BLaER1 treated with 17β-estradiol and CSF1 and Interleukin-3, amounts not matched to agents 10 nM and 100 nM (cell line): Measurements from ENCODE around the gene PIK3AP1.

Source experiments
- H3K27ac ChIP-seq, 11 experiments: shearing (Covaris generic); formaldehyde crosslinking; 2 replicates each; pipeline ENCODE4 v1.8.1; 2022
- H3K27me3 ChIP-seq, 11 experiments: shearing (Covaris generic); formaldehyde crosslinking; 2 replicates each; pipeline ENCODE4 v1.8.1; 2022
- H3K36me3 ChIP-seq, 11 experiments: shearing (Covaris generic); formaldehyde crosslinking; 2 replicates each; pipeline ENCODE4 v1.8.1; 2022
- H3K4me1 ChIP-seq, 10 experiments: shearing (Covaris generic); formaldehyde crosslinking; 2 replicates each; pipeline ENCODE4 v1.8.1; 2022
- H3K4me2 ChIP-seq, 11 experiments: shearing (Covaris generic); formaldehyde crosslinking; 2 replicates each; pipeline ENCODE4 v1.8.1; 2022
- H3K4me3 ChIP-seq, 10 experiments: shearing (Covaris generic); formaldehyde crosslinking; 2 replicates each; pipeline ENCODE4 v1.8.1; 2022
- H3K9ac ChIP-seq, 11 experiments: shearing (Covaris generic); formaldehyde crosslinking; 2 replicates each; pipeline ENCODE4 v1.8.1; 2022
- H3K9me3 ChIP-seq, 11 experiments: shearing (Covaris generic); formaldehyde crosslinking; replicated peaks in 1 of 11; 2 replicates each; pipeline ENCODE4 v1.8.1; 2022
- H4K20me1 ChIP-seq, 11 experiments: shearing (Covaris generic); formaldehyde crosslinking; 2 replicates each; pipeline ENCODE4 v1.8.1; 2022
- Cebpa-rat ChIP-seq, 11 experiments: shearing (Covaris generic); IDR thresholded peaks; 2 replicates each; pipeline ENCODE4 v1.8.1; 2022

The PIK3AP1 gene

DNA sequence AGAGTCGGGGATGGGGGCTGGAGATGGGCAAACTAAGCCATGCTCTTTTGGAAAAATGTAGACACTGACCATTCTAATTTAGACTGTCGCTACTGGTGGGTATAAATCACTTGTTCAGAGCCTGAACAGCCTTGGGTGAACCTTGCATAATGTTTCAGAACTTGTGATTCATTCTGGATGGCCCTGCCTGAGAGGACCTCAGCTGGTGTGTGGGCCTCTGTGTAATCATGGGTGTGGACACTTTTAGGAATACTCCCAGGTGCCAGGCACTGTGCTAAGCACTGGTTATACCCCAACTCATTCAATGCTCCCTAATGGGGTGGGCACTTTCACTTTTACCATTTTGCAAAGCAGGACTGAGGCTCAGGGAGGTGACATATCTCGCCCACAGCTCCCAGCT lies 106.7 kb downstream of the PIK3AP1 start:
- Histone ChIP-seq H4K20me1 (peaks cover 18 to 100% (median 95%) of the 10 kb centered on the region in 11 experiments; a peak in 21 of 22 replicates), H3K9me3 (no peaks in the 10 kb centered on the region), H3K27me3 (no peaks in the 10 kb centered on the region), H3K4me1 (peaks cover 0 to 22% (median 13%) of the 10 kb centered on the region in 10 experiments; a peak in 11 of 20 replicates), H3K9ac (no peak overlapping the region), H3K4me2 (no peak overlapping the region), H3K36me3 (peaks cover 99 to 100% (median 99%) of the 10 kb centered on the region in 11 experiments), H3K27ac (0 out of 22 replicates have a peak overlapping the region, but pooled peaks of 1 of the 11 experiments have one; percentile 10), H3K4me3 (no peak overlapping the region)
- no peak for TF ChIP-seq Cebpa-rat (IDR thresholded peaks at IDR 0.05)

DNA sequence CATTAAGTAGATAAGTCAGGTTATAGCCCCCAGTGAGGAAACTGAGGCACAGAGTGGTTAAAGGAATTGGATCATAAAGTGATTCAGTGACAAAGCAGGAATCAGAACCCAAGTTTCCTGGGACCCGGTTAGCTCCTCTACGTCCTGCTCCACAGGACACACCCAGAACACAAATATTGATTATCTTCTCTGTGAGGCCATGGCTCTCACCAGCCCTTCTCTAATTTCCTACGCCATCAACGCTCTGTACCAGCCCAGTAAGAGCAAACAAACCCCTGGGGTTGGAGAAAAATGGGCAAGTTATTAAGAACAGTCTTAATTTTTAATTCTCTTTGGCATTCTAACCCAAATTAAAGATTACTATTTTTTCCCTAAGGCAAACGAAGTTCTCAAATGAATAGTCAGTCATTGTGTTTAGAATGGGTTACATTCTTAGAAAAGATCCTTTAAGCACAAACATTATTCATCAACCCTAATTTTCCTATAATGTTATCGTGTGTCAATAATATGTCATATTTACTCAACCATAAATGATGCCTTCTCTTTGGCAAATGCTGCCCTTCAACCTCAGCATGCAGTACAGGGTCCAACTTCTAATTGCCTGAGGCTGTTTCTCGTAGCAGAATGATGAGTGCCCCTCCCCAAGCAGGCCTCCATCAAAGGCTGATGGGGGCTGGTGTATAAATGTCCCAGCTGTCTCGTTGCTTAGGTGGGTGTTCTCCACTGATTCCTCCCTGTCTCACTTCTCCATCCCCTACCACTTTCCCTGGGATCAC lies 108.1 kb downstream of the PIK3AP1 start:
- Histone ChIP-seq H3K4me1 (peaks cover 0 to 35% (median 22%) of the 10 kb centered on the region in 10 experiments; a peak in 12 of 20 replicates), H3K27me3 (no peaks in the 10 kb centered on the region), H3K36me3 (peaks cover 99 to 100% (median 99%) of the 10 kb centered on the region in 11 experiments), H3K4me2 (no peak overlapping the region), H3K4me3 (no peak overlapping the region), H3K27ac (no peak overlapping the region), H4K20me1 (peaks cover 14 to 100% (median 95%) of the 10 kb centered on the region in 11 experiments; a peak in 20 of 22 replicates), H3K9ac (no peak overlapping the region), H3K9me3 (no peaks in the 10 kb centered on the region)
- no peak for TF ChIP-seq Cebpa-rat (IDR thresholded peaks at IDR 0.05)

GRCh38 chr10:96610817-96611216 lies 109.5 kb downstream of the PIK3AP1 start:
- no peak overlapping the region for H3K4me2 ChIP-seq
- peaks cover 99 to 100% (median 99%) of the 10 kb centered on the region in 11 experiments for H3K36me3 ChIP-seq
- TF ChIP-seq Cebpa-rat (IDR thresholded peaks at IDR 0.05): no peak
- peaks cover 0 to 50% (median 34%) of the 10 kb centered on the region in 10 experiments; a peak in 12 of 20 replicates for H3K4me1 ChIP-seq
- H3K27ac ChIP-seq: no peak overlapping the region
- no peak overlapping the region for H3K9ac ChIP-seq
- H4K20me1 ChIP-seq: peaks cover 16 to 100% (median 92%) of the 10 kb centered on the region in 11 experiments; a peak in 20 of 22 replicates
- H3K4me3 ChIP-seq: no peak overlapping the region
- no peaks in the 10 kb centered on the region for H3K9me3 ChIP-seq
- H3K27me3 ChIP-seq: no peaks in the 10 kb centered on the region

- H3K27me3 ChIP-seq: no peaks in the 10 kb centered on the region
- H3K9me3 ChIP-seq: no peaks in the 10 kb centered on the region
- H3K4me1 ChIP-seq: peaks cover 0 to 57% (median 42%) of the 10 kb centered on the region in 10 experiments; a peak in 15 of 20 replicates
- H3K27ac ChIP-seq: no peak overlapping the region
- H4K20me1 ChIP-seq: peaks cover 14 to 100% (median 86%) of the 10 kb centered on the region in 11 experiments; a peak in 20 of 22 replicates
- no peak overlapping the region; a peak in 1 of 20 replicates for H3K4me3 ChIP-seq
- peaks cover 99 to 100% (median 99%) of the 10 kb centered on the region in 11 experiments for H3K36me3 ChIP-seq
- no peak for TF ChIP-seq Cebpa-rat (IDR thresholded peaks at IDR 0.05)
- H3K4me2 ChIP-seq: 0 out of 22 replicates have a peak overlapping the region, but pooled peaks of 1 of the 11 experiments have one; percentile 9
- no peak overlapping the region for H3K9ac ChIP-seq
Observed at GRCh38 chr10:96609510-96609909, 110.8 kb downstream of the PIK3AP1 start.

DNA sequence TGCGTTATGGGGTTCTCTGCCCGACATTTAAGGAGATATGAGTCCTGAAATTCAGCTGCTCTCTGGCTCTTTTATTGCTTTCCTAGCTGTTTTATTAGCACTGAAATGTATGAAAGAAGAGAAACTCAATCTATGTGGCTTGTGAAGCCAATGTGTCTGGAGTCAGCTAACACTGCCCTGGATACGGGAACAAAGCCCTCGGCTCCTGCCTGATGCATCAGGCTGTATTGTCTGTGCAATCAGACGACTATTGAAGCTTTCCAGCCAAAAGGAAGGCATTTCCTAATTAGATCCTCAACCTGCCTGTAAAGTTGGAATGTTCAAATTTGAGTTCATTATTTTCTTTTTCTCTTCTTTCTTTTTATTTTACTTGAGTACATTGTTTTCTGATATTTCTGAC lies 111.5 kb downstream of the PIK3AP1 start:
- Histone ChIP-seq H3K9ac (no peak overlapping the region), H3K9me3 (no peaks in the 10 kb centered on the region), H3K36me3 (peaks cover 99 to 100% (median 99%) of the 10 kb centered on the region in 11 experiments), H3K27ac (no peak overlapping the region), H3K4me3 (no peak overlapping the region), H3K4me1 (peaks cover 0 to 64% (median 49%) of the 10 kb centered on the region in 10 experiments; a peak in 15 of 20 replicates), H3K27me3 (no peaks in the 10 kb centered on the region), H4K20me1 (peaks cover 14 to 100% (median 86%) of the 10 kb centered on the region in 11 experiments; a peak in 19 of 22 replicates), H3K4me2 (peak overlapping the region in 7 of 11 experiments; percentile 4 to 67 (median 41); a peak in 9 of 22 replicates)
- TF ChIP-seq Cebpa-rat (IDR thresholded peaks at IDR 0.05): no peak

DNA sequence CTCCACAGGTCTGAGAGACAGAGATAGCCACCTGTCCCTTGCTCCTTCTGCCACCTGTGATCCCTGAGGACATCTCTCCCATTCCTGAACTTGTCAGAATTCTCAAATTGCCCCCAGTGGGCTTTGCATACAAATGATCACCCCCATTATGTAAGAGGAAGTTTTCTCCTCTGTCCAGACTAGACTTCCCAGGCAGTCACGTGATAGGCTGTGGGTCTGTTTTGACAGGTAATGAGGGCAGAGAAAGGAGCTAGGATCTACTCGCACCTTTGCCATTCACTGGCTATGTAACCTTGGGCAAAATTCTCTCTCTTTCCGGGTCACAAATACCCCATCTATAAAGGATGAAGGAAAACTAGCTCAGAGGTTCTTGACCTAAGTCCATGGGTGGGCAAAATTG lies 112.1 kb downstream of the PIK3AP1 start:
- Histone ChIP-seq H3K4me3 (no peak overlapping the region), H3K27me3 (no peaks in the 10 kb centered on the region), H3K9me3 (no peaks in the 10 kb centered on the region), H4K20me1 (peaks cover 11 to 100% (median 86%) of the 10 kb centered on the region in 11 experiments; a peak in 18 of 22 replicates), H3K4me1 (peaks cover 0 to 70% (median 55%) of the 10 kb centered on the region in 10 experiments; a peak in 15 of 20 replicates), H3K9ac (no peak overlapping the region), H3K36me3 (peaks cover 99 to 100% (median 99%) of the 10 kb centered on the region in 11 experiments), H3K27ac (no peak overlapping the region), H3K4me2 (peak overlapping the region in 7 of 11 experiments; percentile 4 to 67 (median 41); a peak in 11 of 22 replicates)
- TF ChIP-seq Cebpa-rat (IDR thresholded peaks at IDR 0.05): no peak

- Histone ChIP-seq H3K27ac (no peak overlapping the region), H3K36me3 (peaks cover 100% of the 10 kb centered on the region in 11 experiments), H3K4me2 (peak overlapping the region in 5 of 11 experiments; percentile 31 to 67 (median 66); a peak in 8 of 22 replicates), H3K27me3 (no peaks in the 10 kb centered on the region), H3K9ac (no peak overlapping the region), H3K4me3 (no peak overlapping the region), H3K9me3 (no peaks in the 10 kb centered on the region), H3K4me1 (peaks cover 0 to 83% (median 68%) of the 10 kb centered on the region in 10 experiments; a peak in 16 of 20 replicates), H4K20me1 (peaks cover 14 to 100% (median 88%) of the 10 kb centered on the region in 11 experiments; a peak in 18 of 22 replicates)
- TF ChIP-seq Cebpa-rat (IDR thresholded peaks at IDR 0.05): no peak
Observed at GRCh38 chr10:96606946-96607345, 113.4 kb downstream of the PIK3AP1 start.

DNA sequence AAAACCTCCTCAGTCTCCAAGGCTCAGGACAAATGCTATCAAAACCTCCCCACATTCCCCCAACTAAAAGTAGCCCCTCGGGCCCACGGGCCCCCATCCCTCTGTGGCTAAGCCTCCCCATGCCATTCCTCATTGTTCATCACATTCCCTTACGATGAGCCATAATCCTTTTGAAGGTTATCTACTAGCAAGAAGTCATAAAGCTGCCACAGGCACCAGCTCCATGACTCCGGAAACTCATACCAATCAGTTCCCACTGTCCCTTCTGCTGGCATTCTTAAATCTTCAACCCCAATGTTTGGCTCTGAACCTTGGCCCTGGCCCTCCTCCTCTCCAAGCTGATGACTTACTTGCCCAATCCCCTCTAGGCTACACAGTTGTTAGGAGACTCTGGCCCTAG lies 114.1 kb downstream of the PIK3AP1 start:
- Histone ChIP-seq H3K9me3 (peaks cover 0 to 2% (median 0%) of the 10 kb centered on the region in 11 experiments; a peak in 1 of 22 replicates), H3K4me3 (no peak overlapping the region), H3K27me3 (no peaks in the 10 kb centered on the region), H3K4me2 (peak overlapping the region in 3 of 11 experiments; percentile 66 to 67 (median 67); a peak in 3 of 22 replicates), H3K4me1 (peaks cover 0 to 90% (median 75%) of the 10 kb centered on the region in 10 experiments; a peak in 16 of 20 replicates), H3K27ac (peak overlapping the region in 1 of 11 experiments; percentile 26; a peak in 1 of 22 replicates), H3K9ac (no peak overlapping the region), H4K20me1 (peaks cover 14 to 100% (median 85%) of the 10 kb centered on the region in 11 experiments; a peak in 18 of 22 replicates), H3K36me3 (peaks cover 100% of the 10 kb centered on the region in 11 experiments)
- TF ChIP-seq Cebpa-rat (IDR thresholded peaks at IDR 0.05): no peak
